Eye (tissue), 1 donor: ENCODE measurements around the gene KBTBD13.

Experiments used
- DNase-seq: peaks from one replicate; pipeline ENCODE4 v3.0.0-alpha.2; 2015

The KBTBD13 gene

GRCh38 chr15:65115542-65115941, 39.0 kb downstream of the KBTBD13 start:
- peak; percentile 15 for DNase-seq
